ENCODE results near the gene ZNF576. TPM values are rescaled to one million over a fixed set of nuclear protein-coding genes. Genes with fewer than 3 reads are reported as not detected.

Gene ZNF576
- total RNA-seq, 1 donor = 9.9 TPM

- DNase-seq (ENCODE audit: low read depth) = no peak
- no peak for TF ChIP-seq CTCF (IDR thresholded peaks at IDR 0.05; ENCODE audit: insufficient read depth, low read depth, low read length)
- H3K4me3 ChIP-seq (ENCODE audit: low read depth, low read length) = no peak overlapping the region
Measured at GRCh38 chr19:43636121-43636683, 39.8 kb downstream of the ZNF576 start.

- DNase-seq (ENCODE audit: low read depth) = no peak
- H3K4me3 ChIP-seq (ENCODE audit: low read depth, low read length) = no peak overlapping the region
- TF ChIP-seq CTCF (IDR thresholded peaks at IDR 0.05; ENCODE audit: insufficient read depth, low read depth, low read length) = no peak
Measured at GRCh38 chr19:43638214-43638994, 42.0 kb downstream of the ZNF576 start.

GRCh38 chr19:43638995-43639518 lies 42.7 kb downstream of the ZNF576 start:
- DNase-seq (ENCODE audit: low read depth) = no peak
- no peak for TF ChIP-seq CTCF (IDR thresholded peaks at IDR 0.05; ENCODE audit: insufficient read depth, low read depth, low read length)
- H3K4me3 ChIP-seq (ENCODE audit: low read depth, low read length) = peak overlapping the region; percentile 35

GRCh38 chr19:43639519-43640423 lies 43.4 kb downstream of the ZNF576 start, which contains the start of gene CADM4:
CADM4 (minus strand) TSS chr19:43639850; CDS start chr19:43639790, 60 bp downstream.
- TF ChIP-seq CTCF (IDR thresholded peaks at IDR 0.05; ENCODE audit: insufficient read depth, low read depth, low read length) = no peak
- no peak for DNase-seq (ENCODE audit: low read depth)
- peak within 1 kb of the TSS; percentile 62 for H3K4me3 ChIP-seq (ENCODE audit: low read depth, low read length)

- TF ChIP-seq CTCF (IDR thresholded peaks at IDR 0.05; ENCODE audit: insufficient read depth, low read depth, low read length) = no peak
- no peak for DNase-seq (ENCODE audit: low read depth)
- peak overlapping the region; percentile 62 for H3K4me3 ChIP-seq (ENCODE audit: low read depth, low read length)
Measured at GRCh38 chr19:43640424-43640757, 44.0 kb downstream of the ZNF576 start.

- H3K4me3 ChIP-seq (ENCODE audit: low read depth, low read length) = no peak overlapping the region
- no peak for TF ChIP-seq CTCF (IDR thresholded peaks at IDR 0.05; ENCODE audit: insufficient read depth, low read depth, low read length)
- no peak for DNase-seq (ENCODE audit: low read depth)
Measured at GRCh38 chr19:43641333-43641732, 44.9 kb downstream of the ZNF576 start.
